Activated CD8-positive, alpha-beta T cell treated with anti-CD3 and anti-CD28 coated beads for 36 hours (primary cell): ENCODE results near the gene IL18R1. TPM values are rescaled to one million over a fixed set of nuclear protein-coding genes. Genes with fewer than 3 reads are reported as not detected.

Source experiments
- ATAC-seq: fragments of 200-7000 bp; cut with Tn5 transposase; one replicate; pipeline ENCODE4 v1.10.0; 2021; ENCODE audit warnings: mild to moderate bottlenecking, moderate library complexity
- CTCF ChIA-PET: fragments of 350-600 bp; sonication (Branson Sonifier 250); formaldehyde crosslinking; loops from one replicate; lab custom pipeline; 2021; ENCODE audit warnings: antibody characterized with exemption; lab: Charles Lee
- POLR2A ChIA-PET: fragments of 350-600 bp; sonication (Branson Sonifier 250); formaldehyde crosslinking; loops from one replicate; lab custom pipeline; 2021; ENCODE audit warnings: antibody characterized with exemption; lab: Charles Lee
- DNase-seq: peaks from one replicate; pipeline ENCODE4 v3.0.0-alpha.2; 2020
- H3K27ac Mint-ChIP-seq: one replicate; pipeline ENCODE4 v1.8.0; 2021; ENCODE audit warnings: mild to moderate bottlenecking, mixed read lengths
- H3K27me3 Mint-ChIP-seq: one replicate; pipeline ENCODE4 v1.8.0; 2021; ENCODE audit warnings: mixed read lengths
- H3K36me3 Mint-ChIP-seq: one replicate; pipeline ENCODE4 v1.8.0; 2021; ENCODE audit warnings: low read depth, mixed read lengths
- H3K4me1 Mint-ChIP-seq: one replicate; pipeline ENCODE4 v1.8.0; 2021; ENCODE audit warnings: low read depth, mixed read lengths
- H3K4me3 Mint-ChIP-seq: one replicate; pipeline ENCODE4 v1.8.0; 2021; ENCODE audit warnings: mild to moderate bottlenecking, moderate library complexity, mixed read lengths
- H3K9me3 Mint-ChIP-seq: one replicate; pipeline ENCODE4 v1.8.0; 2021; ENCODE audit warnings: mixed read lengths
- CTCF ChIP-seq: fragments of 200-600 bp; IDR thresholded peaks from one replicate; pipeline ENCODE4 v1.8.0; 2022; ENCODE audit warnings: antibody characterized with exemption, mild to moderate bottlenecking
- intact Hi-C: fragments of 100-400 bp; cut with micrococcal nuclease; formaldehyde crosslinking; loops from one replicate; pipeline ENCODE4 v1.10.0; 2022
- total RNA-seq, 2 experiments: library from RNA; stranded (reverse); gene quantifications; one replicate each; pipeline ENCODE4 v1.2.3, GENCODE V29; 2021

The IL18R1 gene
- total RNA-seq, 2 experiments from 2014 or later, result 15.0 to 15.8 TPM

GRCh38 chr2:102423368-102423767 is 67.8 kb downstream of the IL18R1 start:
- H3K27me3 Mint-ChIP-seq, result no peaks in the 10 kb centered on the region
- H3K4me3 Mint-ChIP-seq, result peak overlapping the region; percentile 74
- no peaks in the 10 kb centered on the region for H3K9me3 Mint-ChIP-seq
- TF ChIP-seq CTCF, result no peak
- ATAC-seq (no peak), DNase-seq (no peak)
- intact Hi-C loops, result no loop called here
- CTCF ChIA-PET, result interaction anchor here (0.9 to 5.1 kb wide), 7 partner anchors 8 to 183 kb away, joined by 3 to 23 read pairs (median 4); no protein-coding TSS in a partner anchor
- H3K36me3 Mint-ChIP-seq, result peaks cover 13% of the 10 kb centered on the region
- H3K4me1 Mint-ChIP-seq, result peaks cover 67% of the 10 kb centered on the region
- peak overlapping the region; percentile 85 for H3K27ac Mint-ChIP-seq
- POLR2A ChIA-PET, result interaction anchor here (1.6 to 1.9 kb wide), 3 partner anchors 8 to 13 kb away, joined by 4 to 6 read pairs (median 6); no protein-coding TSS in a partner anchor

GRCh38 chr2:102424754-102425153 is 69.2 kb downstream of the IL18R1 start:
- ChIA-PET CTCF (interaction anchor here (1.2 to 5.1 kb wide), 3 partner anchors 18 to 75 kb away, joined by 5 to 23 read pairs (median 5); partner anchors contain the start of gene IL18R1), POLR2A (interaction anchor here (0.9 to 1.7 kb wide), 2 partner anchors 12 to 14 kb away, joined by 3 to 6 read pairs; no protein-coding TSS in a partner anchor)
- H3K27me3 Mint-ChIP-seq, result no peaks in the 10 kb centered on the region
- DNase-seq (no peak), ATAC-seq (peak; percentile 59)
- H3K4me1 Mint-ChIP-seq, result peaks cover 62% of the 10 kb centered on the region
- peaks cover 14% of the 10 kb centered on the region for H3K36me3 Mint-ChIP-seq
- no peaks in the 10 kb centered on the region for H3K9me3 Mint-ChIP-seq
- intact Hi-C loops, result no loop called here
- peak overlapping the region; percentile 9 for H3K4me3 Mint-ChIP-seq
- no peak for TF ChIP-seq CTCF
- H3K27ac Mint-ChIP-seq, result peak overlapping the region; percentile 8

DNA sequence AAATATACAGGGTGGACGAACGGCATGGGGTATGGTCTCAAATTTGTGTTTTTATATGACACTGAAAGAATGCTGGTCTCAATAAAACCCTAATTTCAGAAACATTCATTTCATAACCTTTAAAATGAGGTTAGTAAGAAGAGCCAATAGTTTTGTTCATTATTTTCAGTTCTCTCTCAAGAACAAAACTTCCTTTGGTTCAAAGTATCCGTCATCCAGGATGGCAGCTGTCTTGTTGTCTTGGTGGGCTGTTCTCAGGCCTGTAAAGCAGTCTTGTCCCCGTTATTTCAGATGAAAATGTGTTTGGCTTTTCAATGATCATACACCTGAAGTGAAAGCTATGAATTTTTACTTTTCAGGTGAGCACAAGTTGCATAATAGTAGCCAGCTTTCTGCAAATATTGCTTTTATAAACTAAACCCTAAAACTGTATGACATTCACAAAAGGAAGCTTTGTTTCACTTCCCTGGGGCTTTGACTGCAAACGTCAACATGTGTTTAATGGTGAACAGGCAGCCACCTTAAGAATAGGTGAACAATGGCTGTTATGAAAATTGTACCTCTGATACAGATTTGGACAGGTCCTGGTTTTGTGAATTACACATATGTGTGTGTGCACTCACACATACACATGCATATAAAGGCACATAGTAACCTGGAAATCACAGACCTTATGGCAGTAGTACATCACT is 70.0 kb downstream of the IL18R1 start:
- no peaks in the 10 kb centered on the region for H3K27me3 Mint-ChIP-seq
- peak overlapping the region; percentile 17 for H3K27ac Mint-ChIP-seq
- DNase-seq, result no peak
- intact Hi-C loops, result no loop called here
- ATAC-seq, result no peak
- peaks cover 67% of the 10 kb centered on the region for H3K4me1 Mint-ChIP-seq
- ChIA-PET POLR2A (interaction anchor here (0.9 kb wide), 1 partner anchor 13 kb away, joined by 3 read pairs; no protein-coding TSS in a partner anchor), CTCF (interaction anchor here (0.7 to 5.1 kb wide), 2 partner anchors 10 to 18 kb away, joined by 3 to 23 read pairs; no protein-coding TSS in a partner anchor)
- no peaks in the 10 kb centered on the region for H3K9me3 Mint-ChIP-seq
- no peak overlapping the region for H3K4me3 Mint-ChIP-seq
- peaks cover 16% of the 10 kb centered on the region for H3K36me3 Mint-ChIP-seq
- TF ChIP-seq CTCF, result no peak

- Mint-ChIP-seq H3K36me3 (peaks cover 15% of the 10 kb centered on the region), H3K27ac (no peak overlapping the region), H3K9me3 (no peaks in the 10 kb centered on the region), H3K27me3 (no peaks in the 10 kb centered on the region), H3K4me1 (peaks cover 65% of the 10 kb centered on the region), H3K4me3 (peak overlapping the region; percentile 0)
- TF ChIP-seq CTCF, result no peak
- no peak for DNase-seq
- ATAC-seq, result no peak
- intact Hi-C loops, result no loop called here
- POLR2A ChIA-PET, result no interaction called here
- CTCF ChIA-PET, result interaction anchor here (1.1 kb wide), 1 partner anchor 96 kb away, joined by 3 read pairs; no protein-coding TSS in a partner anchor
Observed at GRCh38 chr2:102427249-102427648, 71.7 kb downstream of the IL18R1 start.

GRCh38 chr2:102428573-102428972 is 73.0 kb downstream of the IL18R1 start:
- intact Hi-C loops, result no loop called here
- ChIA-PET CTCF (no interaction called here), POLR2A (interaction anchor here (0.6 kb wide), 1 partner anchor 33 kb away, joined by 4 read pairs; no protein-coding TSS in a partner anchor)
- no peak for ATAC-seq
- Mint-ChIP-seq H3K36me3 (peaks cover 14% of the 10 kb centered on the region), H3K27ac (peak overlapping the region; percentile 16), H3K27me3 (no peaks in the 10 kb centered on the region), H3K4me3 (no peak overlapping the region), H3K4me1 (peaks cover 59% of the 10 kb centered on the region), H3K9me3 (no peaks in the 10 kb centered on the region)
- TF ChIP-seq CTCF, result no peak
- no peak for DNase-seq
